Suprapubic skin (tissue), 4 donors: ENCODE results near the gene PRDM10.

Experiments used
- POLR2A ChIP-seq, 2 donors: fragments of 450-650 bp; IDR thresholded peaks; one replicate each; pipeline ENCODE4 v1.6.1; 2017; ENCODE audit warnings: antibody characterized with exemption in 2 of 2, mild to moderate bottlenecking in 2 of 2, moderate library complexity in 2 of 2
- POLR2AphosphoS5 ChIP-seq, 3 donors: sonication (generic); formaldehyde crosslinking; IDR thresholded peaks; one replicate each; pipeline ENCODE4 v1.6.1; 2017; ENCODE audit warnings: antibody characterized with exemption in 3 of 3
- TF ChIP-seq, protein P1 (sequence below), 2 donors: fragments of 200-600 bp in 1 of 2; fragments of 450-650 bp in 1 of 2; sonication (generic) in 1 of 2; IDR thresholded peaks; one replicate each; pipeline ENCODE4 v1.5.1; 2016 to 2019; ENCODE audit warnings: antibody characterized with exemption in 2 of 2, mild to moderate bottlenecking in 1 of 2, moderate library complexity in 1 of 2

GRCh38 chr11:129995163-129995562, 7.5 kb downstream of the PRDM10 start:
- TF ChIP-seq, protein P1, sequence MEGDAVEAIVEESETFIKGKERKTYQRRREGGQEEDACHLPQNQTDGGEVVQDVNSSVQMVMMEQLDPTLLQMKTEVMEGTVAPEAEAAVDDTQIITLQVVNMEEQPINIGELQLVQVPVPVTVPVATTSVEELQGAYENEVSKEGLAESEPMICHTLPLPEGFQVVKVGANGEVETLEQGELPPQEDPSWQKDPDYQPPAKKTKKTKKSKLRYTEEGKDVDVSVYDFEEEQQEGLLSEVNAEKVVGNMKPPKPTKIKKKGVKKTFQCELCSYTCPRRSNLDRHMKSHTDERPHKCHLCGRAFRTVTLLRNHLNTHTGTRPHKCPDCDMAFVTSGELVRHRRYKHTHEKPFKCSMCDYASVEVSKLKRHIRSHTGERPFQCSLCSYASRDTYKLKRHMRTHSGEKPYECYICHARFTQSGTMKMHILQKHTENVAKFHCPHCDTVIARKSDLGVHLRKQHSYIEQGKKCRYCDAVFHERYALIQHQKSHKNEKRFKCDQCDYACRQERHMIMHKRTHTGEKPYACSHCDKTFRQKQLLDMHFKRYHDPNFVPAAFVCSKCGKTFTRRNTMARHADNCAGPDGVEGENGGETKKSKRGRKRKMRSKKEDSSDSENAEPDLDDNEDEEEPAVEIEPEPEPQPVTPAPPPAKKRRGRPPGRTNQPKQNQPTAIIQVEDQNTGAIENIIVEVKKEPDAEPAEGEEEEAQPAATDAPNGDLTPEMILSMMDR (IDR thresholded peaks at IDR 0.05) = no peak
- TF ChIP-seq POLR2A (IDR thresholded peaks at IDR 0.05) (no peak), POLR2AphosphoS5 (IDR thresholded peaks at IDR 0.05) (no peak)
